Esophagus squamous epithelium (tissue), 5 donors: ENCODE measurements around the gene TRERF1. TPM values are rescaled to one million over a fixed set of nuclear protein-coding genes. Genes with fewer than 3 reads are reported as not detected.
A peak's percentile ranks its signal among the peaks of the same experiment; 100 is the strongest.

Experiments
- DNase-seq: peaks from one replicate; lab custom pipeline; 2025; lab: John Stamatoyannopoulos, UW
- H3K27ac ChIP-seq, 4 donors: fragments of 200-600 bp; sonication (generic); one replicate each; pipeline ENCODE4 v1.5.1; 2016 to 2019; ENCODE audit warnings: mild to moderate bottlenecking in 1 of 4
- H3K27me3 ChIP-seq, 4 donors: fragments of 200-600 bp; sonication (generic); 1 replicate in 3 of 4; 2 replicates in 1 of 4; pipeline versions ENCODE4 v1.5.1 to v1.6.0; 2017 to 2021; ENCODE audit warnings: antibody characterized with exemption in 1 of 4
- H3K36me3 ChIP-seq, 3 donors: fragments of 200-600 bp; sonication (generic); one replicate each; pipeline ENCODE4 v1.5.1; 2016 to 2019
- H3K4me1 ChIP-seq, 3 donors: fragments of 200-600 bp; sonication (generic); one replicate each; pipeline ENCODE4 v1.5.1; 2017 to 2019
- H3K4me3 ChIP-seq, 4 donors: fragments of 200-600 bp; sonication (generic); 1 replicate in 3 of 4; 2 replicates in 1 of 4; pipeline ENCODE4 v1.5.1; 2016 to 2019; ENCODE audit warnings: mild to moderate bottlenecking in 2 of 4, moderate library complexity in 1 of 4
- H3K9me3 ChIP-seq, 3 donors: fragments of 200-600 bp; sonication (generic); one replicate each; pipeline ENCODE4 v1.5.1; 2016 to 2019
- CTCF ChIP-seq, 6 experiments: fragments of 450-650 bp in 4 of 6; fragments of 200-600 bp in 2 of 6; sonication (generic) in 2 of 6; IDR thresholded peaks; one replicate each; pipeline ENCODE4 v1.5.1; 2016 to 2019; ENCODE audit warnings: antibody characterized with exemption in 6 of 6, mild to moderate bottlenecking in 4 of 6, moderate library complexity in 4 of 6
- POLR2A ChIP-seq, 4 donors: fragments of 450-650 bp; IDR thresholded peaks; one replicate each; pipeline ENCODE4 v1.6.1; 2017; ENCODE audit warnings: antibody characterized with exemption in 4 of 4, mild to moderate bottlenecking in 4 of 4, moderate library complexity in 3 of 4
- WGBS, 2 donors: methylation state at CpG; one replicate each; pipeline ENCODE4 v1.1.5; 2018; 5-methylcytosine and 5-hydroxymethylcytosine counted together
- intact Hi-C: fragments of 100-400 bp; cut with DNase I; formaldehyde crosslinking; loops from one replicate; pipeline ENCODE4 v1.15.0; 2022
- total RNA-seq, 4 donors: library from RNA; depleted of rRNA; stranded (reverse); fragments of >200 nt; gene quantifications; one replicate each; pipeline ENCODE4 v1.1.0, GENCODE V29; 2016
- donor health status: DM: yes; HTN: yes; CAD: no.

Gene TRERF1
- total RNA-seq, 4 donors from 2014 or later, result 5.5 to 13.8 (median 11.5) TPM

- DNase-seq, result no peak
- Histone ChIP-seq H3K4me3 (no peak overlapping the region), H3K9me3 (no peaks in the 10 kb centered on the region), H3K36me3 (no peaks in the 10 kb centered on the region), H3K4me1 (peaks cover 0 to 20% (median 0%) of the 10 kb centered on the region in 3 donors), H3K27me3 (no peaks in the 10 kb centered on the region), H3K27ac (no peak overlapping the region)
- 82 to 90% methylated on average over 6 to 8 of the region's 10 CpGs for WGBS, 2 donors
- intact Hi-C loops, result no loop called here
- TF ChIP-seq CTCF (IDR thresholded peaks at IDR 0.05), result no peak
- no peak for TF ChIP-seq POLR2A (IDR thresholded peaks at IDR 0.05)
Measured at GRCh38 chr6:42394881-42395620, 56.7 kb downstream of the TRERF1 start.

GRCh38 chr6:42394151-42394550 is 57.6 kb downstream of the TRERF1 start:
- intact Hi-C loops, result no loop called here
- Histone ChIP-seq H3K27ac (no peak overlapping the region), H3K4me3 (no peak overlapping the region), H3K27me3 (no peaks in the 10 kb centered on the region), H3K9me3 (no peaks in the 10 kb centered on the region), H3K36me3 (no peaks in the 10 kb centered on the region), H3K4me1 (peaks cover 0 to 19% (median 0%) of the 10 kb centered on the region in 3 donors)
- DNase-seq, result no peak
- TF ChIP-seq POLR2A (IDR thresholded peaks at IDR 0.05) (no peak), CTCF (IDR thresholded peaks at IDR 0.05) (no peak)
- WGBS, 2 donors, result 68 to 85% methylated on average over 3 to 4 of the region's 4 CpGs

GRCh38 chr6:42393339-42393738 is 58.4 kb downstream of the TRERF1 start:
- H3K27me3 ChIP-seq, result no peaks in the 10 kb centered on the region
- TF ChIP-seq POLR2A (IDR thresholded peaks at IDR 0.05), result no peak
- no peak for TF ChIP-seq CTCF (IDR thresholded peaks at IDR 0.05)
- H3K4me1 ChIP-seq, result peaks cover 0 to 22% (median 0%) of the 10 kb centered on the region in 3 donors
- no peak for DNase-seq
- no peak overlapping the region for H3K27ac ChIP-seq
- no peaks in the 10 kb centered on the region for H3K36me3 ChIP-seq
- 89 to 96% methylated on average over 3 of the region's 3 CpGs for WGBS, 2 donors
- no peaks in the 10 kb centered on the region for H3K9me3 ChIP-seq
- H3K4me3 ChIP-seq, result no peak overlapping the region
- intact Hi-C loops, result no loop called here

- Histone ChIP-seq H3K4me3 (no peak overlapping the region), H3K4me1 (peaks cover 0 to 25% (median 0%) of the 10 kb centered on the region in 3 donors), H3K36me3 (no peaks in the 10 kb centered on the region), H3K27me3 (no peaks in the 10 kb centered on the region), H3K9me3 (no peaks in the 10 kb centered on the region), H3K27ac (no peak overlapping the region)
- WGBS, 2 donors, result 91 to 96% methylated on average over 6 to 10 of the region's 10 CpGs
- no peak for TF ChIP-seq POLR2A (IDR thresholded peaks at IDR 0.05)
- TF ChIP-seq CTCF (IDR thresholded peaks at IDR 0.05), result no peak
- intact Hi-C loops, result no loop called here
- DNase-seq, result no peak
Measured at GRCh38 chr6:42392833-42393232, 58.9 kb downstream of the TRERF1 start.

- no peak overlapping the region for H3K4me3 ChIP-seq
- intact Hi-C loops, result no loop called here
- H3K36me3 ChIP-seq, result no peaks in the 10 kb centered on the region
- H3K9me3 ChIP-seq, result no peaks in the 10 kb centered on the region
- whole genome bisulfite sequencing, 2 donors, result 88 to 93% methylated on average over 5 to 6 of the region's 6 CpGs
- TF ChIP-seq POLR2A (IDR thresholded peaks at IDR 0.05) (no peak), CTCF (IDR thresholded peaks at IDR 0.05) (no peak)
- peaks cover 0 to 30% (median 0%) of the 10 kb centered on the region in 3 donors for H3K4me1 ChIP-seq
- H3K27me3 ChIP-seq, result no peaks in the 10 kb centered on the region
- peak overlapping the region in 2 of 4 donors; percentile 51 to 63 for H3K27ac ChIP-seq
- no peak for DNase-seq
Measured at GRCh38 chr6:42391441-42391840, 60.3 kb downstream of the TRERF1 start.
